ENCODE results near the gene CLMN.

CLMN gene

DNA sequence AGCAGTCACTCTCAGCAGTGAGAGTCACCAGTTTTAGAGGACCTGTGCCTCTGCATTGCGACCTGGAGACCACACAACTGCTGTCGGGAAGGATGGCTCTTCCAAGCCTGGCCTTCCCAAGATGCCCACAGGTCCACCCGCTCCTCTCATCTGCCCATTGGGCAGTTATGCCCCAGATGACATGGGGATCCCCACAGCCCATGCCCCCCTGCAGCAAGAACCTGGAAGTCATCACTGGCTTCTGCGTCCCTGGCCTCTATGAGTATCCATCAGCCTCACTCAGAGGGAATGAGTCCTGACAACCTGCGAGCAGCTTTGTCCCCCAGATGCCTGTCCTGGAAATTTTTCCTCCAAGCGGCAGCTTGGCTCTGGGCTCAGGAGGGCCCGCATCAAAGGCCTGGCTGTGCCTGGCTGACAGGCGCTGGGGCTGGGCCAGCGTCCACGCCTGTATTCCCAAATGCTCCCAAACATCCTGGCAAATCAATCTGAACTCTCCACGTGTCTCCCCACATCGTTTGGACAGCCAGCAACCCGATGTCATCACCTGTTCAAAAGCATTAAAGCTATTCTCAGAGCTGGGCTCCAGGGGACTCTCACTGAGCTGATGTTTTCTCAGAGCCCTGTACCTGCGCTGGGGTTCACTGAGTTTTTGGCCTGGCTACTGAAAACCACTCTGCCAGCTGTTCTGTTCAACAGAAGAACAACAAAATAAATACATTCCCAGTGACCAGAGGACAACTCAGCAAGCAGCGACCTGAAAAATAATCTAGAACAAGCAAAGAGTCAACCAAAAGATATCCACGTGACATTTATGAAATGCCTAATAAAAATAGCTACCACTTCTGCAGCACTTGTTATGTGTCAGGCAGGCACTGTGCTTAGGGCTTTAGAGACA, 57.8 kb downstream of the CLMN start:
- DNase-seq (ENCODE audit: low read depth), result no peak

DNA sequence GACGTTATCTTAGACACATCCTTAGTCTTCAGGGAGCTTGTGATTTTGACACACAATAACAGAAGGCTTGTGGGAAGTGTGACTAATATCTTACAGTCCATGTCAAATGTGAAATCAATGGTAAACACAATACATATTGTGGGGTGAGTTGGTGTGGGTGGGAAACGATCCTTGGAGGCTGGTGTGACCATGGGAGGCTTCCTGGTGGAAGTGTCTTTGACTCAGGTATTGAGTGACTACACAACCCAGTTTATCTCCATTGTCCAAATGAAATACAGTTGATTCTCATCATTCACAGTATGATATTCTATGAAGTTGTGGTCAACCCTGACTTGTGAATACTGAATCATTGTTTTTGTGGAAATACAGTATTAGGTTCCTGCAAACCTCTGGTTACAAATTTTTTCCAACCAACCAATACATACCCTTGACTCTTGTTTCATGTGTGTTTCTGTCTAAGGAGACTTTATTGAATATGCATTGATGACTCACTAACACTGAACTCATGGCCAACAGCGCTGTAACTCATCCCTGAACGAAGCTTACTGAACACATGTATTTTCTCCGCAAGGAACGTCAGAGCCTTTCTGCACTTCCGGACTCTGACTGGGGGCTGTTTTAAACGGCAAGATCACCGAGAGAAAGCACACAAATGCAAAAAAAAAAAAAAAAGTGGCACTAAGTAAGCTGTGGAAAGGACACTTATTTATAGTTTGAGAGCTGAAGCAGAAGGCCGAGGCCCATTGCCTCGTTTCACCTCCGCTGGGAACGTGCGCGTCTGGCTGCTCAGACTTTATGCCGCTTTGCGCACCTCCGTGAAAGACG, 59.0 kb downstream of the CLMN start:
- no peak for DNase-seq (ENCODE audit: low read depth)

DNA sequence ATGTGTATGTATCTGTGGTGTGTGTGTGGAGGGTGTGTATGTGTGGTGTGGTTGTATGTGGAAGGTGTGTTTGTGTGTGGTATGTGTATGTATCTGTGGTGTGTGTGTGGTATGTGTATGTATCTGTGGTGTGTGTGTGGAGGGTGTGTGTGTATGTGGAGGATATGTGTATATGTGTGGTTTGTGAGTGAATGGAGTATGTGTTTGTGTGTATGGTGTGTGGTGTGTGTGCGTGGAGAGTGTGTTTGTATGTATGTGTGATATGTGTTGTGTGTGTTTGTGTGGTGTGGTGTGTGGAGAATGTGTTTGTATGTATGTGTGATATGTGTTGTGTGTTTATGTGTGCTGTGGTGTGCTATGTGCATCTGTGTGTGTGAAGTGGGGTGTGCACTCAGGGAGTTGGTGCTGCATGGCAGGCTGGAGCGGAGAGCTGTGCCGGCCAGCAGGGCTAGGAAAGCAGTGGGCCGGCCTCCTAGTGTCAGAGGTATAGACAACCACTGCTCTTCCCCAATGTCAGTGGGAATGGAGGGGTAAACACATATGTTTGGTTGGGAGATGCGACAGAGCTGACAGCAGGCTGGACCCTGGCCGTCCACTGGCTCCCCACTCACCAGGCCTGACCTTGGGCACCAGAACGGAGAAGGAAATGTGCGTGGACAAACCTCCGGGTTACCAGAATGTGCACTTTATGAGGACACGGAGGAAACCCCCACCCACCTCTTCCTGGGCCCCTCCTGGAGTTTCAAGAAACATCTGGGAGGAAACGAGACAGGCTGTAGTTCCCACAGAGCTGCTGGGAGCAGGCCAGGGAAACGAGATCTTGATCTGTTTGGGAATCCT, 60.7 kb downstream of the CLMN start:
- no peak for DNase-seq (ENCODE audit: low read depth)

DNA sequence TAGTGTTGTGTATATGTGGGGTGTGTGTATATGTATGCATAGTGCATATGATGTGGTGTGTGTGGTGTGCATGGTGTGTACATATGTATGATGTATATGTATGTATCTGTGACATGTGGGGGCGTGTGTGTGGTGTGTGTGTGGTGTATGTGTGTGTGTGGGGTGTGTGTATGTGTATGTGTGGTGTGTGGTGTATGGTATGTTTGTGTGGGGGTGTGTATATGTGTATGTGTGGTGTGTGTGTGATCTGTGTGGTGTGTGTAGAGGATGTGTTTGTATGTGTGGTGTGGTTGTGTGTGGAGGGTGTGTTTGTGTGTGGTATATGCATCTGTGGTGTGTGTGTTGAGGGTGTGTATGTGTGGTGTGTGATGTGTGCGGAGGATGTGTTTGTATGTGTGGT, 61.6 kb downstream of the CLMN start:
- DNase-seq (ENCODE audit: low read depth), result no peak

DNA sequence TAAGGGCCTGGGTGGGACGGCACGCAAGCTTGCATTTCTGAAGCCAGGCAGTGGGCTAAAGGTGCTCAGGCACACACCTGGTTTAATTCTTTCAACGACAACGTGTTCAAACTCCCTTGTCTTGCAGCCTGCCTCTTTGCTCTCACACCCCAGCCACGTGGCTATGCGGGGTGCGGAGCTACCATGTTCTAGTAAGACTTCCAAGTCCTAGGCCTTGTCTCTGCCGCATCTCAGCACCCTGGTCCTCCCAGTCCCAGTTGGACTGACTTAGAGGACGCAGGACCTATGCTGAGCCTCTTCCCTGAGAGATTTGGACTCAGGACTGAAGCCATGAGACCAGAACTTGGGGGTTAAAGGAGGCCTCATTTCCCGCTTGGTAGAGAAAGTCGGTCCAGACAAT, 62.2 kb downstream of the CLMN start:
- DNase-seq (ENCODE audit: low read depth), result no peak

DNA sequence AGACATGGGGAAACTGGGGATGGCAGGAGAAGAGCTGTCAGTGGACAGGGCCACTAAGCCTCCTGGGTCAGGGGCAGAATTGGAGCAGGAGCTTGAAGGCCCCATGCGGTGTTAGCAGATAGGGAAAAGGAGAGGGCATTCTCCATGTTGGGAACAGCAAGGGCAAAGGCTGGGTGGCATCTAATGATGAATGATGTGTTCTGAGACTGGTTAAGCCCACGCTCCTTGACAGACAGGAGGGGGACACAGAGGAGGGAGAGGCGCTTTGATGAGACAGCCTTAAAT, 63.0 kb downstream of the CLMN start:
- no peak for DNase-seq (ENCODE audit: low read depth)

DNA sequence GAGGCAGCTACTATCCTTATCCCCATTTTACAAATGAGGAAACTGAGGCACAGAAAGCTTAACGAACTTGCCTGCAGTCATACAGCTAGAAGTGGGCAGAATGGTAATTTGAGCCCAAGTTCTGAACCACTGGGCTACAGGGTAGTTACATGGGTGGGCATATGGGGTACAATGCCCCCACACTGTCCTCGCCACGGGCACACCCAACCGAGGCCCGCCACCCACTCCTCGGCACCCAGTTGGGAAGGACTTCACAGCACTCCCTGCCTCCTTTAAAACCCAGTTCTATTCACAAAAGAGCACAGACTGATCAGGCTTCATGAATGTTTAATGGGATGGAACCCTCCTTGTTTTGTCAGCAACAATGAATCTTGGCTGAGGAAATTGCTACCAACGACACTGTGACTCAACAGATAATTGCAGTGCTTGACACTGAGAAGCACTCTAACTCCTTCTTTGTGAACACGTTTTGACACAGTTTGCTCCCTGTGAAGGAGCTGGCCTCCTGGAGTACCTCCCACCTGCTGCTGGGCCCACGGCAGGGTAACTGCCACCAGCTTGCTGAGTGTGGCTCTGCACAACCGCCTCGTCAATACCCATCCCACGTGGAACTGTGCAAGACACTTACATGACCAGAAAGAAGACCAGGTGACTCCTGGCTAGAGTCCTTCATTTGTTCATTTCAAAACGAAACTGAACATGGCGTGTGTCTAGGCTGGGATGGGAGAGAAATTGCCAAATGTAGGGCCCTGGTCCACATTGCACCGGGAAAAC, 63.5 kb downstream of the CLMN start:
- DNase-seq (ENCODE audit: low read depth), result no peak

DNA sequence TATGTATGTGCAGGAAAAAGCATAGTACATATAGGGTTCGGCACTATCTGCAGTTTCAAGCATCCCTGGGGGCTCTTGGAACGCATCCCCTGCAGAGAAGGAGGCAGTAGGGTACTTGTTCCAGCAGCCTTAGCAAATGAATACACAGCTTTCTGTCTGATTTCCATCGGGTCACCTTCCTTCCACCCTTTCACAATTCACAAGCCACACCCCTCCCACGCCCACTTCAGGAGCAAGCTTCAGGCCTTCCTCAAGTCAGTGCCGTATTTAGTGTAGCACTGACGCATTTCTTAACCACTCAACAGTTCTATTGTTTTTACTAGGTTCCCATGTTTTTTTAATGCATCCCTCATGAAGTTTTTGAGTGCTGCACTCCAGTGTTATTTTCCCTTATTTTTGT, 64.2 kb downstream of the CLMN start:
- no peak for DNase-seq (ENCODE audit: low read depth)

DNA sequence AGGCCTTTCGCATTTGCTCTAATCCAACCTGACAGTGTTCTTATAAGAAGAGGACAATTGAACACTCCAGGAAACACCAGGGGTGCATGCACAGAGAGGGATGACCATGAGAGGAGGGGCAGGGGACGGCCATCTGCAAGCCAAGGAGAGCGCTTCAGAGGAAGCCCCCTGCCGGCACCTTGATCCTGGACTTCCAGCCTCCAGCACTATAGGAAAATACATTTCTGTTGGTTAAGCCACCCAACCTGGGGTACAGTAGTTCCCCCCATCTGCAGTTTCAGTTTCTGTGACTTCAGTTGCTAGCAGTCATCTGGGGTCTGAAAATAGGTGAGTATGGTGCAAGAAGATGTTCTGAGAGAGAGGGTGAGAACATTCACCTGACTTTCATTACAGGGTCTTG, 64.7 kb downstream of the CLMN start:
- no peak for DNase-seq (ENCODE audit: low read depth)

DNA sequence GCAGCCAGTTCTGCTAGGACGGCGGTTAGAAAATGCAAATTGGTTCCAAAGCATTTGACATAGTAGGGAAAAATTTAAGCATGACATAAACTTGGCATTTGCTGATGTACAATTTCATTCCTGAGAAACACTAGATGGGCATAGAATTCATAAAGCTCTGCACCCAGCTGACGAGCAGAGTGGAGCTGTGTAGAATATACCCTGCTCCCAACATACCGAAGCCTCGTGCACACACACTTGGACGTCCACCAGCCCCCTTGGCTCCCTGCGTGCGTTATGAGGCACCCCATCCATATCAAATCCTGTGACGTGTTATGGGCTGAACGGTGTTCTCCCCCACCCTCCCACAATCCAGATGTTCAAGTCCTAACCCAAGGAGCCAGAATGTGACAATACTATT, 65.4 kb downstream of the CLMN start:
- DNase-seq (ENCODE audit: low read depth), result no peak

DNA sequence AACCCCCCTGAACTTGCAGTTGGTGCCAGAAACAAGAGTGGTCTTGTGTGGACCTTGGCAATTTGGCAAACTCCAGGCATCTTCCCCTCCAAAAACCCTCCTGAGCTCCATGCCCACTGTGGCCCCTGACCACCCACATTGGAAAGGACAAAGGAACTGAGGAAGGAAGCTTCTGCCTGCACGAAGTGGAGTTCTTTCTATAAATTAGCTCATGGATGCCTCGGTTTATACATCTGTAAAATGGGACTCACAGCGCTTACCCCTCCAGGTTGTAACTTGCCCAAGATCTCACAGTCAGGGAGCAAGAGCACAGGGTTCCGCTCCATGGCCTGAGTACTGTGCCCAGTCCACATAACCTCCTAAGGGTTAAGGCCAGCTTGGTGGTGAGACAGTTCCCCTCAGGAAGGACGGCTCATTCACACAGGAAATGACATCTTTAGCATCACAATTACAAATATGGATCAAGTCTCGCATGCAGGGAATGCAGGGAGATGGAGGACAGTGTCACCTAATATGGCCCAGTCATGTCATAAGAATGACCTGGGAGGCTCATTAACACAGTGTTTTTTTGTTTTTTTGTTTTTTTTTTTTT, 66.6 kb downstream of the CLMN start:
- no peak for DNase-seq (ENCODE audit: low read depth)

DNA sequence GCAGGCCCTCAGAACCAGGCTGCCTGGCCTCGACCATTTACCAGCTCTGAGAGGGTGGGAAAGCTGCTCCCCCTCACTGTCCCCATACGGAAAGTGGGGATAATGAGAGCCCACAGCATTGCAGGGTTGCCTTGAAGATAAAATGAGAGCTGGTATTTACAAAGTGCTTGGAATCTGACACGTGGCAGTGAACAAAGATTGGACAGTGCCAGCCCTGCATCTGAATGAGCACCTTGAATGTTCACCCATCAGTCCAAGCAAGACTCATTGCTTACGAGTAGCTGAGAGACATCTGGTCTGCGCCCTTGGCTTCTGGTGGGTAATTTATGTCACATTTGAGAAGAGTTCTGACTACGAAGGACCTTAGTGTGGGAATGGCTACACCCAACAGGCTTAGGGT, 67.5 kb downstream of the CLMN start:
- DNase-seq (ENCODE audit: low read depth), result no peak

DNA sequence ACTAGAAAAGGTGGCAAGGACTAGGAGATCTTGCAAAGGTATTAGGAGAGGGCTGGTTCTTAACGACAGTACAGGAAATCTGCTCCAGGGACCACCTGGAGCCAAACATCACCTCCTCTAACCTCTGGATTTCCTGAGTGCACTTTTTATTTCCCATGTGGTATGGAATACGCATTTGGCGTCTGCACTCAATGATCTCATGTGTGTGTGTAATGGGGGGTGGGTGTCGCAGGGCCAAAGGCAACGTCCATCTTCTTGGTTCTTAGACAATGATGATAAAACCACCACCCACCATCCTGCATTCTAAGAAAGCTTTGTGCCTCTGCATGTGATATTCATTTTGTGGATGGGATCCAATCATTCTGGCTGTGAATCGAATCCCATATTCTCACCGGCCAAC, 68.8 kb downstream of the CLMN start:
- no peak for DNase-seq (ENCODE audit: low read depth)

DNA sequence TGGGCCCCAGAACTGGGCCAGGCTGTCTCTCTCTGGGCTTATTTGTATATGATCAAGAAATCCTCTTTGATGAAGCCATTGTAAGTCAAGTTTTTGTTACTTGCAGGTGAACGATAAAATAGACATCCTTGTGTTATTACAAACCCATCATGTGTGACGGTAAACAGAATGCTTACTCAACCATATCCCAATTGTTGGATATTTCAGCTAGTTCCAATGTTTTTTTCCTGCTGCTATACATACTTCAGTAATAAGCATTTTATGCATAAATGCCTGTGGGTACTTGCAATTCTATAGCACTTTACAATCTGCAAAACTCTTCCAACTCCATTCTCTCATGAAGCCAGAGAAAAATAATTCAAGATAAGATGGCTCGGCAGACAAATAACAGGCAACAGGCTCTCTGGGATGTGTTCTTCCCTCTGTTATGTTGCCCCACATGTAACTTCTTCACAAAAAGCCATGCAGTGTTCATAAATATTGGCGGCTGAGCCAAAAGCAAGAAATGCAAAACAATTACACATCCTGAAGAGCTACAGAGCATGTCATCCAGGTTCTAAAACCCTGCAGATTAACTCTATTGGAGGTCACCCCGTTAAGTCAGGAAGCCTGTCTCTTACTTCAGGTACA, 69.5 kb downstream of the CLMN start:
- DNase-seq (ENCODE audit: low read depth), result no peak

DNA sequence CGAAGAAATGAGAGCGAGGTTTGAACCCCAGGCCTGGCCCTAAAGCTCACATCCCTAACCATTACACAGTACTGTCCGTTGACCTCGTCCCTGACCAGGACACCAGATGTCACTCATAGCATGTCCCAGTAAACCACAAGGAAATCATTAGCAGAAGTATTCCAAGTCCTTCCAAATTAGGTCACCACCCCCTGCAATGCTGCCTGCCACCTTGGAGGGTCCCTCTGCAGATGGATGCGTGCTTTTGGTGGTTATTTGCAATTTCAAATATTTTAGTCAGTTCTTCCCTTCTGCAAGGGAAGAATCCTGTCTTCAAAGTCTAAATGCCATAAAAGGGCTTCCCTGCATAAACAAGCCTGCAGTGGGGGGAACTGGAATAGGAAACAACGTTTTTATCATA, 71.3 kb downstream of the CLMN start:
- DNase-seq (ENCODE audit: low read depth), result no peak

DNA sequence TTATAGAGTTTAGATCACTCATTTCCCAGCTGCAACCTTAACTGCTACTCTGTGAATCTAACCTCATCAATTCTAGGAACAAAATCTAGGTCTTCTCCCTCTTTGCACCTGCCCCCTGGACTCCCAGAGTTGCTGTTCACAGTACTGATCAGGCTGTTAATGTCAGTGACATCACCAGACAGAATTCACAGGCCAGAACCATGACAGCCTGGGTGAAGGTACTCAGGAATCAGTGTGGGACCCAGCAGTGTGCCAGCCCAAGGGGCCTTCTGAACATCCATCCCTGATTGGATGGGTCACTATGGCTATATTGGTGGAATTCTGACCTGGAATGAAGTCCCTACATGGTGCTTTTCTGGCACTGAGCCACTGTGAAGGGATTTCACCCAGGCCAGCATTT, 72.8 kb downstream of the CLMN start:
- DNase-seq (ENCODE audit: low read depth), result no peak

DNA sequence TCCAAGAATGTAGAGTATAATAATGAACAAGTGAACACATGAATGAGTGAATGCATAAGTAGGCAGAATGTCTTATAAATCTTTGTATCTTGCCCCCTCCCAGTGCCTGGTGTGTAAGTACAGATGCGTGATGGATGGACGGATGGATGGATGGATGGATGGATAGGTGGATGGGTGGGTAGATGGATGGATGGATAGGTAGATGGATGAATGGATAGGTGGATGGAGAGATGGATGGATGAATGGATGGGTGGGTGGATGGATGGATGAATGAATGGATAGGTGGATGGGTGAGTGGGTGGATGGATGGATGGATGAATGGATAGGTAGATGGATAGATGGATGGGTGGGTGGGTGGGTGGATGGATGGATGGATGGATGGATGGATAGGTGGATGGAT, 74.4 kb downstream of the CLMN start:
- no peak for DNase-seq (ENCODE audit: low read depth)

DNA sequence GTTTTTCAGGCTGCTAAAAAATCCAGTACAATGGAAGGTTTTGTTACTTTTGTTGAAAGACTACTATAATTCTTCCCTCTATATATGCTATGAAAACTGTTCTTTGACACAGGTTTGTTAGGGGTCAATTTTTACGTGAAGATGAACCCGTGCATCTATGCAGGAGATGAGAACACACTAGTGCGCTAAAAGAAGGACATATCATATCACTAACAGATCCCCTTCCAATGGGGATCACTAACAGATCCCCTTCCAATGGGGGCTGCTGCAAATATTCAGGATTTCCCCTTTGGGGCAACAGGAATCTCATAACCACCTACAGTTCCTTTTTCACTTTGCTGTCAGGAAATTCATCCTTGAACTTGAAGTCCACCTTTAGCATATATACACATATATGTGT, 75.1 kb downstream of the CLMN start:
- DNase-seq (ENCODE audit: low read depth), result no peak

DNA sequence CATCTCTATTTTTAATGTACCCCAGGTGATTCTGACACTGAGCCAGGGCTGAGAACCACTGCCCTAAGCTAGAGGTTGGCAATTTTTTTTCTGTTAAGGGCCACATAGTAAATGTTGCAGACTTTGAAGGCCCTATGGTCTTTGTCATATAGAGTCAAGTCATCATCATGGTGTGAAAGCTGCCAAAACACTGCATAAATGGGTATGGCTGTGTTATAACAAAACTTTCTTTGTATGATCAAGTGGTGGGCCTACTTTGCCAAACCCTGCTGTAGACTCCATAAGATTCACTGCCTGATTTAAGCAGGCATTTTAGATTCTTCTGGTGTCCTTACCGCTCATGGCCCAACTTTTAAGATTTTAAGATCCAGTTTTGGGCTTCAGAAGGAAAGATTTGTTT, 76.8 kb downstream of the CLMN start:
- no peak for DNase-seq (ENCODE audit: low read depth)

DNA sequence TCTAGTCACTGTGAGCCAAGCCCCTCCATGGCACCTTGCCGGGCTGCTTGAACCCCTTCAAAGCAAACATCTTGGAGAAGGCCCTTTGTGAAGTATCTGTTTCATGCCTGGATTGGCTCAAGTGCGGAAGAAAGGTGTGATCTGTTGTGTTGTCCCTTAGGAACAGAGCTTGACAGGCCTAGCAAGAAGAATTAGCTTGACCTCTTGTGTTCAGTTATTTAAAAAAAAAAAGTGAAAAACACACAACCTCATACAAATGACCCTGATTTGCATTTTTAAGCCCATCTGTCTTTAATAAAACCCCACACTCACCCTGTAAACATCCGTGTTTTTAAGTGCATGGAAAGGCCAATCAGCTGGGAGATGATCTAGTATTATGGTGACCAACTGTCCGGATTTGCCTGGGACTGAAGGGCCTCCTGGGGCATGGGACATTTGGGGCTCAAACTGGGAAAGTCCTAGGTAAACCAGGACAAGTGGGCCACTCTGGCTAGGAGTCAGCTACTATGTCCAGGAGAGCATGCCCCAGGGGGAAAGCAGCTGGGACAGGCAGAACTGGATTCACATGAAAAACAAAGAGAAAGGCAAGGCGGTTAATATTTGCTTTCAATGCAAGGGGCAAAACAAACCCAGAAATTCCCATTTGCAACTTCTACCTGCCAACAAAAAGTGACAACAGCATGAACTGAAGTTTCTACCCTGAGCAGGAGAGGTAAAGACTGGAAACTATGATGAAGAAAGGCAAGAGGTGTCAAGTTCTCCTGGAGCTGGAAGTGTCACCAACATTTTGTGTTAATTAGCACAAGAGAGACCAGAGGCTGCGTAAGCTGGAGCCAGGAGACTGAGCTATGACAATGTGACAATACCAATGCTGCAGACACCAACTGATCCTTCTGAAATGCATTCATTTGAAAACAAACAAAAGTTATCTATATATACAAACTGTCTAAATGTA, 78.6 kb downstream of the CLMN start:
- DNase-seq (ENCODE audit: low read depth), result no peak
